SU-DHL-6 (cell line): Measurements from ENCODE around the gene ZNF281.

Source experiments
- H2AFZ ChIP-seq: fragments of 200-600 bp; sonication (generic); 2 replicates; pipeline ENCODE4 v1.6.1; 2014; ENCODE audit warnings: low read depth, mild to moderate bottlenecking, moderate library complexity, mixed read lengths, antibody characterized with exemption, low read length; ENCODE audit not compliant: severe bottlenecking
- H3F3A ChIP-seq: fragments of 200-600 bp; shearing (Covaris generic); 2 replicates; pipeline ENCODE4 v1.6.0; 2016; ENCODE audit warnings: antibody characterized with exemption, mild to moderate bottlenecking; ENCODE audit not compliant: insufficient read depth
- H3K27ac ChIP-seq: fragments of 200-600 bp; sonication (generic); 2 replicates; pipeline ENCODE4 v1.5.1; 2016; ENCODE audit warnings: low read depth, mild to moderate bottlenecking, low read length, moderate library complexity, mixed read lengths
- H3K27me3 ChIP-seq: fragments of 200-600 bp; sonication (generic), shearing (Covaris generic); 2 replicates; pipeline ENCODE4 v1.6.0; 2014; ENCODE audit warnings: mild to moderate bottlenecking, low read length
- H3K36me3 ChIP-seq: fragments of 200-600 bp; sonication (generic); 2 replicates; pipeline ENCODE4 v1.6.1; 2014; ENCODE audit warnings: mild to moderate bottlenecking, low read length, mixed read lengths
- H3K4me2 ChIP-seq: fragments of 300-600, 200-600 bp; shearing (Covaris generic), sonication (generic); 2 replicates; pipeline ENCODE4 v1.6.0; 2014; ENCODE audit warnings: low read length, low read depth, mild to moderate bottlenecking; ENCODE audit not compliant: poor library complexity, severe bottlenecking
- H3K4me3 ChIP-seq: fragments of 200-600 bp; sonication (generic); 2 replicates; pipeline ENCODE4 v1.5.1; 2014; ENCODE audit warnings: antibody characterized with exemption, low read length, mild to moderate bottlenecking, mixed read lengths; ENCODE audit not compliant: insufficient read depth, poor library complexity, severe bottlenecking
- H3K79me2 ChIP-seq: fragments of 200-600 bp; sonication (generic); 2 replicates; pipeline ENCODE4 v1.6.1; 2014; ENCODE audit warnings: mild to moderate bottlenecking, low read length, moderate library complexity; ENCODE audit not compliant: insufficient read depth
- H3K9ac ChIP-seq: fragments of 200-600 bp; sonication (generic); 2 replicates; pipeline ENCODE4 v1.7.0; 2014; ENCODE audit warnings: mild to moderate bottlenecking, low read length
- H3K9me2 ChIP-seq: fragments of 200-600 bp; sonication (generic); replicated peaks from 2 replicates; pipeline ENCODE4 v1.6.1; 2014; ENCODE audit warnings: low read length; ENCODE audit not compliant: insufficient read depth
- H3K9me3 ChIP-seq: fragments of 200-600 bp; sonication (generic); 2 replicates; pipeline ENCODE4 v1.6.1; 2014; ENCODE audit warnings: low read length, mixed read lengths; ENCODE audit not compliant: insufficient read depth
- H4K20me1 ChIP-seq: fragments of 200-600 bp; sonication (generic); 2 replicates; pipeline ENCODE4 v1.6.1; 2014; ENCODE audit warnings: low read depth, mild to moderate bottlenecking, antibody characterized with exemption, low read length, moderate library complexity, mixed read lengths
- EZH2phosphoT487 ChIP-seq: fragments of 200-600 bp; sonication (generic), shearing (Covaris generic); conservative IDR thresholded peaks from 2 replicates; pipeline ENCODE4 v1.6.1; 2018; ENCODE audit warnings: mild to moderate bottlenecking, antibody characterized with exemption, low read length, moderate library complexity, mixed read lengths
- TF ChIP-seq, protein P1 (sequence below): fragments of 200-600 bp; sonication (generic); IDR thresholded peaks from one replicate; pipeline ENCODE4 v1.5.1; 2017; ENCODE audit warnings: antibody characterized with exemption, mild to moderate bottlenecking, low read length, moderate library complexity; ENCODE audit not compliant: insufficient read depth, poor library complexity, severe bottlenecking

The ZNF281 gene

DNA sequence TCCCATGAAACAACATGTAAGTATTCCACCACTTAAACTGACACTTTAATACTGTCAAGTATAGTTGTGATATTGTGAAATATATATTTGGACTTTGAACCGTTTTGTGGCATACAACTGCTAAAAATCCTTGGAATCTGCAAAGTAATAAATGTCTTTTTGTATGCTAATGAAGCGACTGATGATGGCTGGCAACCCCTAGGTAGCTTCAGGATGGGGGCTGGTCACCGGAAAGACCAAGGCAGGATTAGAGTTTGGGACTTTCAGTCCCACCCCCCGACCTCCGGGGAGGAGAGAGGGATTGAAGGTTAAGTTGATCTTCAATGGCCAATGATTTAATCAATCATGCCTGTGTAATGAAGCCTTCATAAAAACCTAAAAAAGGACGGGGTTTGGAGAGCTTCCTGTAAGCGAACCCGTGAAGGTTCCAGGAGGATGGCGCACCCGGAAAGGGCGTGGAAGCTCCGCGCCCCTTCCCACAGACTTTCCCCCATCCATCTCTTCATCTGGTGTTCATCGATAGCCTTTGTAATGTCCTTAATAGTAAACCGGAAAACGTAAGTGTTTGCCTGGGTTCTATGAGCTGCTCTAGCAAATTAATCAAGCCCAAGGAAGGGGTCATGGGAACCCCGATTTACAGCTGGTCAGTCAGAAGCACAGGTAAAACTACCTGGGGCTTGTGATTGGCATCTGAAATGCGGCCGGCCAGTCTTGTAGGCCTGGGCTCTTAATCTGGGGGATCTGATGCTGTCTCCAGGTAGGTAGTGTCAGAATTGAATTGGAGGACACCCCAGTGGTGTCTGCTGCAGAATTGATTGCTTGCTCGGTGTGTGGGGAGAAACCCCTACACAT lies 1.8 kb upstream of the ZNF281 start:
- Histone ChIP-seq H4K20me1 (no peaks in the 10 kb centered on the region; the same call in 1 of the 2 replicates), H3K27ac (no peak overlapping the region), H2AFZ (peak overlapping the region; percentile 50), H3K4me3 (no peak overlapping the region), H3F3A (peaks cover 14% of the 10 kb centered on the region), H3K9me2 (no peaks in the 10 kb centered on the region), H3K4me2 (peak overlapping the region; percentile 73), H3K9ac (no peak overlapping the region), H3K27me3 (no peaks in the 10 kb centered on the region), H3K36me3 (0 out of 2 replicates have a peak, but pooled peaks cover 3% of the 10 kb centered on the region), H3K79me2 (peaks cover 31% of the 10 kb centered on the region), H3K9me3 (no peaks in the 10 kb centered on the region)
- TF ChIP-seq, protein P1, sequence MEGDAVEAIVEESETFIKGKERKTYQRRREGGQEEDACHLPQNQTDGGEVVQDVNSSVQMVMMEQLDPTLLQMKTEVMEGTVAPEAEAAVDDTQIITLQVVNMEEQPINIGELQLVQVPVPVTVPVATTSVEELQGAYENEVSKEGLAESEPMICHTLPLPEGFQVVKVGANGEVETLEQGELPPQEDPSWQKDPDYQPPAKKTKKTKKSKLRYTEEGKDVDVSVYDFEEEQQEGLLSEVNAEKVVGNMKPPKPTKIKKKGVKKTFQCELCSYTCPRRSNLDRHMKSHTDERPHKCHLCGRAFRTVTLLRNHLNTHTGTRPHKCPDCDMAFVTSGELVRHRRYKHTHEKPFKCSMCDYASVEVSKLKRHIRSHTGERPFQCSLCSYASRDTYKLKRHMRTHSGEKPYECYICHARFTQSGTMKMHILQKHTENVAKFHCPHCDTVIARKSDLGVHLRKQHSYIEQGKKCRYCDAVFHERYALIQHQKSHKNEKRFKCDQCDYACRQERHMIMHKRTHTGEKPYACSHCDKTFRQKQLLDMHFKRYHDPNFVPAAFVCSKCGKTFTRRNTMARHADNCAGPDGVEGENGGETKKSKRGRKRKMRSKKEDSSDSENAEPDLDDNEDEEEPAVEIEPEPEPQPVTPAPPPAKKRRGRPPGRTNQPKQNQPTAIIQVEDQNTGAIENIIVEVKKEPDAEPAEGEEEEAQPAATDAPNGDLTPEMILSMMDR: no peak
- no peak for TF ChIP-seq EZH2phosphoT487

DNA sequence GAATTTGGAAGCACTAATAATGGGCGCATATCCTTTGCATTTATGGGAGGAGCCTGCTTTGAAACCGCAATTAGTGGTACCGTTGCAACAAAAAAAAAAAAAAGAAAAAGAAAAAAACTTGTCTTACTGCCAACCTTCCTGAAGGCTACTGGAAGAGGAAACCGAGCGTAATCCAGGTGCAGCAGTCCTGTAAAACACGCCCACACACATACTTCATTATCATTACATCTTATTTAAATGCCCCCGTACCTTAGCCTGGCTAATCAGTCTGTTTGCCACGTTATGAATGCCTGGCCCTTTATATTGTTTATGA lies 686 bp upstream of the ZNF281 start:
- H3K27ac ChIP-seq: peak overlapping the region; percentile 63
- H3K9me3 ChIP-seq: no peaks in the 10 kb centered on the region
- no peaks in the 10 kb centered on the region for H3K27me3 ChIP-seq
- TF ChIP-seq, protein P1: no peak
- no peak for TF ChIP-seq EZH2phosphoT487
- peaks cover 14% of the 10 kb centered on the region for H3F3A ChIP-seq
- peak overlapping the region; percentile 87 for H3K9ac ChIP-seq
- peaks cover 8% of the 10 kb centered on the region; the same call in 1 of the 2 replicates for H4K20me1 ChIP-seq
- no peaks in the 10 kb centered on the region for H3K9me2 ChIP-seq
- H3K36me3 ChIP-seq: 0 out of 2 replicates have a peak, but pooled peaks cover 10% of the 10 kb centered on the region
- H3K4me3 ChIP-seq: peak overlapping the region; percentile 70
- H3K4me2 ChIP-seq: peak overlapping the region; percentile 73
- peak overlapping the region; percentile 72 for H2AFZ ChIP-seq
- H3K79me2 ChIP-seq: peaks cover 41% of the 10 kb centered on the region

DNA sequence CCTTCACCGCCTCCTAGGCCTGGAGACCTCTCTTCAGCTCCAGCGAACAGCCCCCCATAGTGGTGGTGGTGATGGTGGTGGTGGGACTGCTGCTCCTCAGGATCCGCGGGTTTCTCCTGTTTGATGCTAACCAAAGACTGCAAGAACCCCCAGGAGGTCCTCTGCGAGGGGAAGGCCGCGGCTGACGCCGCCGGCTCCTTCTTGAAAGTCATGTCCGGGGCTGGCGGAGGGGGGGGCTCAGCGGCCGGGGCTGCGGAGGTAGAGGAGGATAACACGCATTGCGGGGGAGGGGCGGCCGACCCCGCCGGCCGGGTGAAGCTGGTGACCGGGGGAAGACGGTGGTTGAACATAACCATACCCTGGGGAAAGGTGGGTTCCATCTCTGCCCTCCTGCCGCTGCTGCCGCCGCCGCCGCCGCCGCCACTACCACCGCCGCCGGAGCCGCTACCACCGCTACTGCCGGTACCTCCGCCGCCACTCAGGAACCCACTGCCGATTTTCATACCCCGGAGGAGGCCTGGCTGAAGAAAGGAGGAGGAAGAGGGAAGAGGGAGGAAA lies 554 bp downstream of the ZNF281 start:
- Histone ChIP-seq H3K4me3 (peak overlapping the region; percentile 70), H3K9me2 (no peaks in the 10 kb centered on the region), H3K36me3 (peaks cover 20% of the 10 kb centered on the region; the same call in 1 of the 2 replicates), H3K9me3 (no peaks in the 10 kb centered on the region), H2AFZ (peak overlapping the region; percentile 82), H3K79me2 (peaks cover 50% of the 10 kb centered on the region), H3K4me2 (peak overlapping the region; percentile 73), H3K9ac (peak overlapping the region; percentile 87), H4K20me1 (peaks cover 9% of the 10 kb centered on the region; the same call in 1 of the 2 replicates), H3K27me3 (no peaks in the 10 kb centered on the region), H3K27ac (0 out of 2 replicates have a peak overlapping the region, but pooled peaks have one; percentile 19), H3F3A (peaks cover 14% of the 10 kb centered on the region)
- no peak for TF ChIP-seq EZH2phosphoT487
- TF ChIP-seq, protein P1: no peak
